Liver (tissue), 2 donors: ENCODE data around the gene CCR4.

Experiments
- CTCF ChIP-seq: fragments of 150-350 bp; IDR thresholded peaks from 2 replicates; pipeline ENCODE4 v1.5.1; 2017; ENCODE audit warnings: improper control_type of control experiment, low read depth, low read length; ENCODE audit not compliant: missing input control
- YY1 ChIP-seq: IDR thresholded peaks from 2 replicates; pipeline ENCODE4 v1.6.1; 2016; ENCODE audit warnings: antibody characterized with exemption, mild to moderate bottlenecking
- donor health status: healthy.

DNA sequence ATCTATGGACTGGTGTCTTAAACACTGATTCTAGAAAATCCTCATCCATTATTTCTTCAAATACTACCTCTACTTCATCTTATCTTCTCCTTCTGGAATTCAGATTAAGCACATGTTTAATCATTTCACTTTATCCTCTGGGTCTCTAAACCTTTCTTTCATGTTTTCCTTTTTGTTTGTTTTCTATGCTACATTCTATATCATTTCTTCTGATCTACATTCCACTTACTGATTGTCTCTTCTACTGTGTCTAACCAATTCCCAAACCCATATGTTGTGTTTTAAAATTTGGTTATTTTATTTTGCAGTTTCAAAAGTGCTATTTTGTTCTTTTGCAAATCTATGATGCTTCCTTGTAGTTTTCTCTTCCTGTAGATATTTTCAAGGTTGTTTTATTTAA, 31.7 kb downstream of the CCR4 start:
- no peak for TF ChIP-seq YY1
- TF ChIP-seq CTCF = no peak
